ENCODE results near the gene LCN15. TPM values are rescaled to one million over a fixed set of nuclear protein-coding genes. Genes with fewer than 3 reads are reported as not detected.

Gene LCN15
- total and polyA plus RNA-seq, 2 of the 13 experiments (the other 11 are each of a cell fraction or from before 2014, with no cell fraction given) = 1.3 to 53.7 TPM

- TF ChIP-seq, protein P1, sequence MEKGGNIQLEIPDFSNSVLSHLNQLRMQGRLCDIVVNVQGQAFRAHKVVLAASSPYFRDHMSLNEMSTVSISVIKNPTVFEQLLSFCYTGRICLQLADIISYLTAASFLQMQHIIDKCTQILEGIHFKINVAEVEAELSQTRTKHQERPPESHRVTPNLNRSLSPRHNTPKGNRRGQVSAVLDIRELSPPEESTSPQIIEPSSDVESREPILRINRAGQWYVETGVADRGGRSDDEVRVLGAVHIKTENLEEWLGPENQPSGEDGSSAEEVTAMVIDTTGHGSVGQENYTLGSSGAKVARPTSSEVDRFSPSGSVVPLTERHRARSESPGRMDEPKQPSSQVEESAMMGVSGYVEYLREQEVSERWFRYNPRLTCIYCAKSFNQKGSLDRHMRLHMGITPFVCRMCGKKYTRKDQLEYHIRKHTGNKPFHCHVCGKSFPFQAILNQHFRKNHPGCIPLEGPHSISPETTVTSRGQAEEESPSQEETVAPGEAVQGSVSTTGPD (CRISPR knock-in tag; IDR thresholded peaks at IDR 0.05) = no peak
- peak; percentile 67; the same call in 1 of the 2 replicates for TF ChIP-seq ZSCAN31 (CRISPR knock-in tag; IDR thresholded peaks at IDR 0.05; ENCODE audit: low read depth)
- TF ChIP-seq KDM5A (IDR thresholded peaks at IDR 0.05; ENCODE audit: borderline replicate concordance, low read length) = peak; percentile 68; the same call in 1 of the 2 replicates
- TF ChIP-seq PITX1 (CRISPR knock-in tag; IDR thresholded peaks at IDR 0.05) = peak; percentile 70; the same call in 1 of the 2 replicates
- TF ChIP-seq ERF (CRISPR knock-in tag; IDR thresholded peaks at IDR 0.05) = peak; percentile 33; the same call in 1 of the 2 replicates
- TF ChIP-seq, protein P2, sequence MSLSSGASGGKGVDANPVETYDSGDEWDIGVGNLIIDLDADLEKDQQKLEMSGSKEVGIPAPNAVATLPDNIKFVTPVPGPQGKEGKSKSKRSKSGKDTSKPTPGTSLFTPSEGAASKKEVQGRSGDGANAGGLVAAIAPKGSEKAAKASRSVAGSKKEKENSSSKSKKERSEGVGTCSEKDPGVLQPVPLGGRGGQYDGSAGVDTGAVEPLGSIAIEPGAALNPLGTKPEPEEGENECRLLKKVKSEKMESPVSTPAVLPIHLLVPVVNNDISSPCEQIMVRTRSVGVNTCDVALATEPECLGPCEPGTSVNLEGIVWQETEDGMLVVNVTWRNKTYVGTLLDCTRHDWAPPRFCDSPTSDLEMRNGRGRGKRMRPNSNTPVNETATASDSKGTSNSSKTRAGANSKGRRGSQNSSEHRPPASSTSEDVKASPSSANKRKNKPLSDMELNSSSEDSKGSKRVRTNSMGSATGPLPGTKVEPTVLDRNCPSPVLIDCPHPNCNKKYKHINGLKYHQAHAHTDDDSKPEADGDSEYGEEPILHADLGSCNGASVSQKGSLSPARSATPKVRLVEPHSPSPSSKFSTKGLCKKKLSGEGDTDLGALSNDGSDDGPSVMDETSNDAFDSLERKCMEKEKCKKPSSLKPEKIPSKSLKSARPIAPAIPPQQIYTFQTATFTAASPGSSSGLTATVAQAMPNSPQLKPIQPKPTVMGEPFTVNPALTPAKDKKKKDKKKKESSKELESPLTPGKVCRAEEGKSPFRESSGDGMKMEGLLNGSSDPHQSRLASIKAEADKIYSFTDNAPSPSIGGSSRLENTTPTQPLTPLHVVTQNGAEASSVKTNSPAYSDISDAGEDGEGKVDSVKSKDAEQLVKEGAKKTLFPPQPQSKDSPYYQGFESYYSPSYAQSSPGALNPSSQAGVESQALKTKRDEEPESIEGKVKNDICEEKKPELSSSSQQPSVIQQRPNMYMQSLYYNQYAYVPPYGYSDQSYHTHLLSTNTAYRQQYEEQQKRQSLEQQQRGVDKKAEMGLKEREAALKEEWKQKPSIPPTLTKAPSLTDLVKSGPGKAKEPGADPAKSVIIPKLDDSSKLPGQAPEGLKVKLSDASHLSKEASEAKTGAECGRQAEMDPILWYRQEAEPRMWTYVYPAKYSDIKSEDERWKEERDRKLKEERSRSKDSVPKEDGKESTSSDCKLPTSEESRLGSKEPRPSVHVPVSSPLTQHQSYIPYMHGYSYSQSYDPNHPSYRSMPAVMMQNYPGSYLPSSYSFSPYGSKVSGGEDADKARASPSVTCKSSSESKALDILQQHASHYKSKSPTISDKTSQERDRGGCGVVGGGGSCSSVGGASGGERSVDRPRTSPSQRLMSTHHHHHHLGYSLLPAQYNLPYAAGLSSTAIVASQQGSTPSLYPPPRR (CRISPR knock-in tag; IDR thresholded peaks at IDR 0.05; ENCODE audit: borderline replicate concordance) = peak; percentile 34; the same call in 1 of the 2 replicates
- TF ChIP-seq SAP130 (CRISPR knock-in tag; IDR thresholded peaks at IDR 0.05; ENCODE audit: low read depth) = peak; percentile 42
- TF ChIP-seq SNAPC2 (CRISPR knock-in tag; IDR thresholded peaks at IDR 0.05) = 0 out of 2 replicates have a peak, but pooled peaks have one; percentile 39
- TF ChIP-seq PCBP2 (optimal IDR thresholded peaks at IDR 0.05; ENCODE audit: low read depth, low read length, poor library complexity, severe bottlenecking) = no peak
- TF ChIP-seq TFAP4 (IDR thresholded peaks at IDR 0.05; ENCODE audit: borderline replicate concordance, low read depth) = peak; percentile 56; the same call in 1 of the 2 replicates
- TF ChIP-seq, protein P3, sequence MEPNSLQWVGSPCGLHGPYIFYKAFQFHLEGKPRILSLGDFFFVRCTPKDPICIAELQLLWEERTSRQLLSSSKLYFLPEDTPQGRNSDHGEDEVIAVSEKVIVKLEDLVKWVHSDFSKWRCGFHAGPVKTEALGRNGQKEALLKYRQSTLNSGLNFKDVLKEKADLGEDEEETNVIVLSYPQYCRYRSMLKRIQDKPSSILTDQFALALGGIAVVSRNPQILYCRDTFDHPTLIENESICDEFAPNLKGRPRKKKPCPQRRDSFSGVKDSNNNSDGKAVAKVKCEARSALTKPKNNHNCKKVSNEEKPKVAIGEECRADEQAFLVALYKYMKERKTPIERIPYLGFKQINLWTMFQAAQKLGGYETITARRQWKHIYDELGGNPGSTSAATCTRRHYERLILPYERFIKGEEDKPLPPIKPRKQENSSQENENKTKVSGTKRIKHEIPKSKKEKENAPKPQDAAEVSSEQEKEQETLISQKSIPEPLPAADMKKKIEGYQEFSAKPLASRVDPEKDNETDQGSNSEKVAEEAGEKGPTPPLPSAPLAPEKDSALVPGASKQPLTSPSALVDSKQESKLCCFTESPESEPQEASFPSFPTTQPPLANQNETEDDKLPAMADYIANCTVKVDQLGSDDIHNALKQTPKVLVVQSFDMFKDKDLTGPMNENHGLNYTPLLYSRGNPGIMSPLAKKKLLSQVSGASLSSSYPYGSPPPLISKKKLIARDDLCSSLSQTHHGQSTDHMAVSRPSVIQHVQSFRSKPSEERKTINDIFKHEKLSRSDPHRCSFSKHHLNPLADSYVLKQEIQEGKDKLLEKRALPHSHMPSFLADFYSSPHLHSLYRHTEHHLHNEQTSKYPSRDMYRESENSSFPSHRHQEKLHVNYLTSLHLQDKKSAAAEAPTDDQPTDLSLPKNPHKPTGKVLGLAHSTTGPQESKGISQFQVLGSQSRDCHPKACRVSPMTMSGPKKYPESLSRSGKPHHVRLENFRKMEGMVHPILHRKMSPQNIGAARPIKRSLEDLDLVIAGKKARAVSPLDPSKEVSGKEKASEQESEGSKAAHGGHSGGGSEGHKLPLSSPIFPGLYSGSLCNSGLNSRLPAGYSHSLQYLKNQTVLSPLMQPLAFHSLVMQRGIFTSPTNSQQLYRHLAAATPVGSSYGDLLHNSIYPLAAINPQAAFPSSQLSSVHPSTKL (CRISPR knock-in tag; IDR thresholded peaks at IDR 0.05) = peak; percentile 38; the same call in 1 of the 2 replicates
- no peak for TF ChIP-seq SALL2 (CRISPR knock-in tag; IDR thresholded peaks at IDR 0.05)
- TF ChIP-seq MXI1 (IDR thresholded peaks at IDR 0.05; ENCODE audit: borderline replicate concordance, low read depth, low read length) = peak; percentile 52; the same call in 1 of the 3 replicates
- peak; percentile 54 for TF ChIP-seq SMC3 (IDR thresholded peaks at IDR 0.05; ENCODE audit: low read length)
- no peak for TF ChIP-seq TOE1 (CRISPR knock-in tag; IDR thresholded peaks at IDR 0.05)
- TF ChIP-seq ZNF264 (CRISPR knock-in tag; IDR thresholded peaks at IDR 0.05) = no peak
- TF ChIP-seq MTA3 (CRISPR knock-in tag; IDR thresholded peaks at IDR 0.05) = no peak
- peak; percentile 83 for TF ChIP-seq MED1 (CRISPR knock-in tag; IDR thresholded peaks at IDR 0.05)
- no peak for TF ChIP-seq ZNF75D (CRISPR knock-in tag; IDR thresholded peaks at IDR 0.05; ENCODE audit: borderline replicate concordance)
Observed at GRCh38 chr9:136787690-136788400, 23.5 kb upstream of the LCN15 start (continued).
